GM19452 (cell line): ENCODE results near the gene CHRNA4.

ENCODE experiments used
- ATAC-seq: cut with Tn5 transposase; IDR thresholded peaks from one replicate; pipeline ENCODE4 v1.9.1; 2021; ENCODE audit not compliant: unreplicated experiment

The CHRNA4 gene

DNA sequence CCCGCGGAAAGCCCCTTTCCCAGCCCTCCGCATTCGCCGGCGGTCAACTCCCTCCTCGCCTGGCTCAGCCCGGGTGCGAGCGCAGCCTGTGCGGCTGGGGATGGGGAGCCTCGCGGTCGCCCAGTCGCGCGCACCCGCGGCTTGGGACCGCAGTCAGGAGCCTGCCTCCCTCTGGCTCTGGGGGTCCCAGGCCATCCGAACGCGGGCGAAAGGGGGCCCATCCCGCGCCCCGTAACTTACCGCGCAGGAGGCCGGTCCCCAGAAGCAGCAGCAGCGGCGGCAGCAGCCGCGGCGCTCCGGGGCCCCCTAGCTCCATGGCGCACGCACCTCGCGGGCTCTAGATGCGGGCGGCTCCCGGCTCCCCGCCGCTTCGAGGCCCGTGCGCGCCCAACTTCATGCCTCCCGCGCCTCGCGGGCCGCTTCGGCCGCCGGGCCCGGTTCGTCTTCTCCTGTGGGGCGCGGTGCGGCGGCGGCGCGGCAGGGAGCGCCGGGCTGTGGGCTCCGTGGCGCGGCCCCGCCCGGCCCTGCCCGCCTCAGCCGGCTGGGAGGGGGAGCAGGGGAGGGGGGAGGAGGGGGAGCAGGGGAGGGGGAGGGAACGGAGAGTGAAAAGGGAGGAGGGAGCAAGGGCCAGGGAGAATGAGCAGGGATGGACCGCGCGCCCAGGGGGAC is at the start of gene CHRNA4:
Gene CHRNA4, minus strand, starts transcription at position 500 of the 669 bp plus-strand sequence. Its CDS starts 184 bp downstream, at position 316.
- no peak for ATAC-seq

DNA sequence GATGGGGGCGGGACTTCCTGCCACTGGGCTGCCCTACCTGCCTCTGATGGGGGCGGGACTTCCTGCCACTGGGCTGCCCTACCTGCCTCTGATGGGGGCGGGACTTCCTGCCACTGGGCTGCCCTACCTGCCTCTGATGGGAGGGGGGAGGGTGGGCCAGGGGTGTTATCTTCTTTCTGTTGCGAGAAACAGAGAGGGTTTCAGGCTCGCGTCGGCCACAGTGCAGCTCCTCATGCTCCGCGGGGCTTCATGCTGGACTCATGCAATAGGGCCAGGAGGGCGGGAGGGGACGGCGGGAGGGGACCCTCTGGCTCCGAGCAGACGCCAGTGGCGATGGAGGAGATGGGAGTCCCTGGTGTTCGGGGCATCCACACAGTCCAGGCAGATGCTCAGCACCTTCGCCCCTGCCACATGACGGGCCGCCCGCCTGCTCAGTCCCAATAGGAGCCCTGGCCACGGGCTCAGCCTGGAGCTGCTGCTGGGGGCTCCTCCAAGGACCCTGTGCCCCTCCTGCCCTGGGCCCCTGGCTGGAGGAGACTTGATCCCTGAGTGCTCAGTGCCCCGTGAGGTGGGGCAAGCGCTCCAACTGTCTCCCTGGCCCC is 48.8 kb upstream of the CHRNA4 start:
- no peak for ATAC-seq

DNA sequence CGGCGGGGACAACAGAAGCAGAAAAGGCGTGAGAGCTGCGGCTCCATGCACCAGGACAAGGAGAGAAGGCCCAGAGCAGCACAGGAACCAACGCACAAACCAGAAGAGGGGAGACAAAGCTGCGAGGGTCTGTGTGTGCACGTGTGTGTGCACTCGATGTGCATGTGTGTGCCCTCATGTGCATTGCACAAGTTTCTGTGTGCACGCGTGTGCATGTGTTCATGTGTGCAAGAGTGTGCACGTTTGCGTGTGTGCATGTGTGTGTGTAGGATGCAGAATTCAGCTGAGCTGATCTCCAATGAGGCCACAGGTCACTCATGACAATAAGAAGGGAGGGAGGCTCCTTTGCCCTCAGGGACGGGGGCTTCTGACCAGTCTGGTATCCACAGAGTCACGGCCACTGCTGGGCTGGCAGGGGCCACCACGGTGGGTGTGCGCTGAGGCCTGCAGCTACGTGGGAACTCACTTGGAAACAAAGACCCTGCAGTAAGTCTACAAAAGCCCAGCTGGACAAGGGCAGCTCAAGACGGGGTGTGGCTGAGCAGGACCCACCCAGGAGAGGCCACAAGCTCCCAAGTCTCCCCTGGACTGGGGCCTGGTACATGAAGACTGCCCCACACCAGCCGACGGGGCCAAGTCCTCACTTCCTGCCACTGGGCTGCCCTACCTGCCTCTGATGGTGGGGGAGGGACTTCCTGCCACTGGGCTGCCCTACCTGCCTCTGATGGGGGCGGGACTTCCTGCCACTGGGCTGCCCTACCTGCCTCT is 48.1 kb upstream of the CHRNA4 start:
- no peak for ATAC-seq

DNA sequence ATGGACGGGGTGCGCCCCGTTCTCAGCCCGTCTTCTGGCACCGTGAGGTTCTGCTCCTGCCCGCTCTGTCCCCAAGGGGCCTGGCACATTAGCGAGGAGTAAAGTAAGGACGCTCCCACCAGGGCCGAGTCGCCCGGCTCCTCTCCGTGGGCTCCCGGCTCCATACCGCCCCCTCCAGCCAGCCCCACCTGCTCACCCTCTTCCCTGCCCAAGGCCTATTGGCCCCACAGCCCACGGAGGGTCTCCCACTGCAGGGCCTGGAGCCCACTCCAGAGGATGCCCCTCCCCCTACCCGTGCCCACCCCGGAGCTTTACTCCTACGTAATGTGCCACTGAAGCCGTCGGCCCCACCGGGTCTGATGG is 47.5 kb upstream of the CHRNA4 start:
- ATAC-seq: no peak

DNA sequence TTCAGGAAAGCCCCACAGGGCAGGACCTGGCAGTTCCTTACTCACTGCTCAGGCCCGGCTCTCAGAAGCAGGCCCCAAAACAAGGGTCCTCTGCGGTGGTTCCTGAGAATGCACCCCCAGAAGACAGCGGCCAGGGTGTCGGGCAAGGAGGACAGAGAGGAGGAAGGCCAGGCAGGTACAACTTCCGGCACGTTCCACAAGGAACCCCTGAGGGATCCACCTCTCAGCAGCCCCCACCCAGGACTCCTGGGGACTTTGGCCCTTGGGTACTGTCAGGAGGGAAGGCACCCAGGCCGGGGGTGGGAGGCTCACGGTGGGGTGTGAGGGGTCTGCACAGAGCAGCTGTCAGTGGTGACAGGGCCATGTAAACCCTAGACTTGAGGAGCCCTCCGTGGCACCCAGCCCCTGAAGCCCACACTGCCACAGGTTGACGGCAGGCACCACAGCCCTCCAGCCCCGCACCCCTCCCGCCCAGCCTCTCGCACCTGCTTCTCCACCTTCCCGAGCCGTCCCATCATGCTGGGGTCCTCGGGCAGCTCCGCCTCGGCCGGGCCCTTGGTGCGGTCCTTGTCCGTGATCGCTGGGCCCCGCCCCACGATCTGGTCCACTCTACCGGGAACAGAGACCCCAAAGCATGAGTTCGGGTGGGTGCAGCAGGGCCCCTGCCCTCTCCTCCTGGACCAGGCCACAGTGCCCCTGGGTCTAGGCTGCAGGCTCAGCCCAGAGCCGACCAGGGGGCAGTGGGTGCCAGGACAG is 47.0 kb upstream of the CHRNA4 start:
- ATAC-seq: no peak

DNA sequence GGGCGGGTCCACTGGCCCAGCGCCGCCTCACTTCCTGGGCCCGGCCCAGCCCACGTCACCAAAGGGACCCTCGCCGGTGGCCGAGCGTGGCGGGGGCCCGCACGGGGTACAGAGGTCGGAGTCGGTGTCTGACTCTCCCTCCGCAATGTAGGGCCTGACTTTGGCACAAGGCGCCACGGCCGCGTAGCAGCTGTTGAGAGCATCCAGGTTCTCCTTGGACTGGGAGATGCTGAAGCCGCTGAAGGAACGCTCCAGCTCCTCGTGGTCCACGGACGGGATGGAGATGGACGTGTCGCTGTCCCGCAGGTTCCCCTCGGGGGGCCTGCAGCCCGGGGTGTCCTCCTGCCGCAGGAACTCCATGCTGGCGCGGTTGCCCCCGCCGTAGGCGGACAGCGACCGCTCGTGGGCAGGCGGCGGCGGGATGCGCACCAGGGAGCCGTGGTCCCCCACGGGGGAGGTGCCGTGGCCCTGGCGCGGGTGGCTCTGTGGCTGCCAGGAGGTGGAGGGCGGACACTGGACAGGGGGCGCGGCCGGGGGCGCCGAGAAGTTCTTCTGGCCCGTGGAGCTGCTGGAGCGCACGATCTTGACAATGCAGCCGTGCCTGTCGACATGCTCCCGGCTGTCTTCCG is 45.6 kb upstream of the CHRNA4 start:
- ATAC-seq: no peak

DNA sequence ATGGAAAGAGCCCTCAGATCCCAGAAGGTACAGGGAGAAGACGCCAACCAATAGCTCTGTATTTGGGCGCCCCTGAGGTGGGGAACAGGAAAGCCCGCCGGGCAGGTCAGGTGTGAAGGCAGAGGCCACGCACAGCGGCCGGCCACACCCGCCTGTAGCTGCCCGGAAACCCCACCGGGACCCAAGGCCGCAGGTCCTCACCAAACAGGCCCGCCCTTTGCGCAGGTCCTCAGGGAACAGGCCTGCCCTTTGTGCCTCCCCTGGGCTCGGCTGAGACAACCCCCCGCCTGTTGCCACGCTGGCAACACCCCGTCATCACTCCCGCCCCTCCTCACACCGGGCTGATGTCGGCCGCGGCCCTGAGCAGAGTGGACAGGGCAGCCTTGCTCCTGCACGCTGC is 44.9 kb upstream of the CHRNA4 start:
- no peak for ATAC-seq

DNA sequence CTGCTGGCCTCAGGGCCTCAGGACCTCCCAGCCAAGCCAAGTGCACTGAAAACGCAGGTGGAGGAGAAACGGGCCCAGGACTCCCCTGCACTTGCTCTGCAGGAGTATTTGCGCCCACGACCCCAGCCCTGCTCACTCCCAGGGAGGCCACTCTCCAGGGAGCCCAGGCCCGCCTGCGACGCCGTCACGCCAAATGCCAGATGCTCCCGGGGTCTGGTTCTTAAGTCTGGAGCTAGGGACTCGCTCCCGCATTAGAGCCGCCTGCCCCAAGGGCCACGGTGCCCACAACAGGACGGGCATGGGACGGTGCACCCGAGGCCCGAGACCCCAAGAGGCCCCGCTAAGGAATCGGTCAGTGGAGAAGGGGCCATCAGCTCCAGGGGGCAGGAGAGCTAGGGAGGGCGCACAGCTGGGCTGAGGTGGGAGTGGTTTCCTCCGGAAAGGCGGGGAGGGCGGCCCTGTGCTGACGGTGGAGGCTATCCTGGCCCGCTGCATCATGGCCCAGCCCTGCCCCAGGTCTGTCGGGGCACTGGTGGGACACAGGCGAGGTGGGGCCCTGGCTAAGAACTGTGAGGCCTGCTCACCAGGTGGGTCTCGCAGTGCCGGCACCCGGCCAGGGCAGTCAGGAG is 44.1 kb upstream of the CHRNA4 start:
- ATAC-seq: no peak

DNA sequence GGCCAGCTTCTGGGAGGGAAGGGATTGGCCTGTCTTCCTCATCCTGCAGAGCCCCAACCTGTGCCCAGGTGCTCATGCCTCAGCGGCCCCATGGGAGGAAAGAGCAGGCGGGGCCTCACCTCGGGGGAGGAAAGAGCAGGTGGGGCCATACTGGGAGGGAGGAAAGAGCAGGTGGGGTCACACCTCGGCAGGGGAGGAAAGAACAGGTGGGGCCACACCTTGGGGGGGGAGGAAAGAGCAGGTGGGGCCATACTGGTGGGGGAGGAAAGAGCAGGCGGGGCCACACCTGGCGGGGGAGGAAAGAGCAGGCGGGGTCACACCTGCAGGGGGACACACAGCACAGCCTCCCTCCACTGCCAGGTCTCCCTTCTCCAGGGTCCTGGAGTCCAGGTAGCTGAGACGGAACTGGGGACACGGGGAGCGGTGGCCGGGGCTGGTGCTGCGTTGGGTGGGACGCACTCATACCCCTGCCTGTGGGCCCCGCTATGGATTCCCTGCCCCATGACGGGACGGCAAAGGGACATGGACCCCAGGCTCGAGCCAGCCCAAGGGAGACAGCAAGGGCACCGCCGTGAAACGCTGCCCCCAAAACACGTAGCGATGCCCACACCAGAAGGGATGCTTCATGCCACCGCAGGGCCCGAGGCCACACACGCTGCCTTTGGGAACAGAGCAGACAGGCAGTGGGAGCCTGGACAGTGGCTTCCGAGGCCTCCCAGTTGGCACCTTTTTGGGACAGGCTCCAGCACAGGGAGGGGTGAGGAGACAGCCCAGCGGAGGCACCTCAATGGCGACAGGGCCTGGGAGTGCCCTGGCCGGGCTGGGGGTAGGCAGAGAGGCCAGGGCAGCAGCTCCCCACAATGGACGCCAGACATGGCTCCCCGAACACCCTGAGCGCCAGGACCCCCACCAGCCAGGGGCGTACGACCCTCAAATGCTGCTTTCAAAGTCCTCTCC is 43.3 kb upstream of the CHRNA4 start:
- ATAC-seq: no peak

DNA sequence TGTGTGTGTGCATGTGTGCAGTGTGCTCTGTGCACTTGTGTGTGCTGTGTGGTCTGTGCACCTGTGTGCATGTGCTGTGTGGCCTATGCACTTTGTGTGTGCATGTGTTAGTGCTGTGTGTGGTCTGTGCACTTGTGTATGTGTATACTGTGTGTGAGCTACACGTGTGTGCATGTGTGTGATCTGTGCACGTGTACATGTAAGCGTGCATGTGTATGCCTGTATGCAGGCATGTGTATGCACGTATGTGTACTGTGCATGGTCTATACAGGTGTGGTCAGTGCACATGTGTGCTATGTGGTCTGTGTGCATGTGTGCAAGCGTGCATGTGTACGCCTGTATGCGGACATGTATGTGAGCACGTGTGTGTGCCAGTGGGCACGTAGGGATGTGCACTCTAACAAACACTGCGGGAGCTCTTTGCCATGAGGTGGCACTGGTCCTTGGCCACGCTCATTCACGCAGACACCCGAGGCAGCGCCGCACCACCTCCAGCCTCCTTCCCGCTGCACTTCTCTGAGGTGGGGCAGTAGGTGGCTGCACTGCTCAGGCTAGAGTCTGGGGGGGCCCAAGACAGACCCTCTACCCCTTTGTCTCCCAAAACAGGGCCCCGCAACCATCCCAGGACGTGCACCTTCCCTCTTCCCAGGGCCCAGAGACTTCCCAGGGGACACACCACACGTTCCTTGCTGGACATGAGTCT is 42.4 kb upstream of the CHRNA4 start:
- no peak for ATAC-seq

DNA sequence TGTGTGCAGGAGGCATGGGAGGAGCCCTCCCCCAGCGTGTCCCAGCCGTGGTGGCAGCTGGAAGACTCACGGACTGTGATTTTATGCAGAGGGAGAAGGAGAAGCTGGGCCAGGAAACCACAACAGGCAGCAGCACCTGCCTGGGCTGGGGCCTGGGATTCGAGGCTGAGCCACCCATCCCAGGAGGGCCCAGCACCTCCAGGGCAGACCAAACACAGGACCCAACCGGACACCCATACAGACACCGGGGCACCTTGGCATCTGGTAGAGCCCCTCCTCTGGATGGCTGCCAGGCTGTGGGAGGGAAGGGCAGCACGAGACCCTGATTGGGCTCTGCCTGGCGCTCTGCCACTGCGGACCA is 41.7 kb upstream of the CHRNA4 start:
- ATAC-seq: no peak

DNA sequence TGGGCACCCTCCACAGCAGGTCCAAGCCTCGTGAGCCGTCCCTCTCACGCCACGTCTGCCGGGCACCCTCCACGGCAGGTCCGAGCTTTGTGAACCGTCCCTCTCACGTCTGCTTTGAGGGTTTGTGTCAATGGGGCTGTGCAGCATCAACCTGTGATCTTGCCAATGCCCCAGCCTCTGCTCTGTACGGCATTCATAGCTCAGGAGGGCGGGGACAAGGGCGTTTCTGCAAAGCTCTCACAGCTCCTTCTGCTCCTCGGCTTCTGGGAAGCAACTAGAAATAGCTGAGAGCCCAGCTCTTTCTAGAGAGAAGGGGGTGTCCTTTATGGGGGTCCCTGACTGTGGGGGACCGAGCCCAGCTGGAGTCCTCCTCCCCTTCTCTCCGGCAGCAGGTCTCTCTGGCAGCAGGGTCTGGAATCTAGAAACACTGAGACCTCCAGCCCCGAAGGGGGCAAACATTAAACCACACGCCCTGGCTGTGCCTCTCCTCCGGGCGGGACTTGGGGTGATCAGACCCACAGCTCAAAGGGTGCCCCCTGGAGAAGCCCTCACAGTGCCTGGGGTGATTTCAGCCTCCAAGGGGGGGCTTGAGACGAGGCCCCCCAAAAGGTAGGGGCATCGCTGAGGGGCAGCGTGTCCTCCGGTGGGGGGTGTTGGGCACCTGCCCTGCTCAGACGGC is 41.2 kb upstream of the CHRNA4 start:
- ATAC-seq: no peak

DNA sequence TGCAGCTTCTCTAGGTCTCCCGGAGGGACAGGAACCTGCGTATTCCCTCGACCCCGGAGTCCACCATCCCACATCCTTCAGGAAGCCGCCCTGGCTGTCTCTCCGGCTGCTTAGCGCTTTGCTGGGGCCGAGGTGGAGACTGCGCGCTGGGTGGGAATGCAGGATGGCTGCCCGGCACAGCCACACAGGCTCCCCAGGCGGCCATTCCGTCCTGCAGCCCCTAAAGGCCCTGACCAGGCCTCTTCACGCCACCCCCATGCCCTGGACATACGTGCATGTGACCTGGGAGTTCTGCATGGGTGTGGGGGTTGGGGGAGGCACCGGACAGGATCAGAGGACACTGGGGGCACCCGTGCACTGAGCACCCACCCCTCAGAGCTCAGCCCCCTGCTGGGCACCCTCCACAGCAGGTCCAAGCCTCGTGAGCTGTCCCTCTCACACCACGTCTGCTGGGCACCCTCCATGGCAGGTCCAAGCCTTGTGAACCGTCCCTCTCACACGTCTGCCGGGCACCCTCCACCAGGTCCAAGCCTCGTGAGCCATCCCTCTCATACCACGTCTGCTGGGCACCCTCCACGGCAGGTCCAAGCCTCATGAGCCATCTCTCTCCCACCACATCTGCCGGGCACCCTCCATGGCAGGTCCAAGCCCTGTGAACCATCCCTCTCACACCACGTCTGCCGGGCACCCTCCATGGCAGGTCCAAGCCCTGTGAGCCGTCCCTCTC is 40.4 kb upstream of the CHRNA4 start:
- ATAC-seq: no peak

DNA sequence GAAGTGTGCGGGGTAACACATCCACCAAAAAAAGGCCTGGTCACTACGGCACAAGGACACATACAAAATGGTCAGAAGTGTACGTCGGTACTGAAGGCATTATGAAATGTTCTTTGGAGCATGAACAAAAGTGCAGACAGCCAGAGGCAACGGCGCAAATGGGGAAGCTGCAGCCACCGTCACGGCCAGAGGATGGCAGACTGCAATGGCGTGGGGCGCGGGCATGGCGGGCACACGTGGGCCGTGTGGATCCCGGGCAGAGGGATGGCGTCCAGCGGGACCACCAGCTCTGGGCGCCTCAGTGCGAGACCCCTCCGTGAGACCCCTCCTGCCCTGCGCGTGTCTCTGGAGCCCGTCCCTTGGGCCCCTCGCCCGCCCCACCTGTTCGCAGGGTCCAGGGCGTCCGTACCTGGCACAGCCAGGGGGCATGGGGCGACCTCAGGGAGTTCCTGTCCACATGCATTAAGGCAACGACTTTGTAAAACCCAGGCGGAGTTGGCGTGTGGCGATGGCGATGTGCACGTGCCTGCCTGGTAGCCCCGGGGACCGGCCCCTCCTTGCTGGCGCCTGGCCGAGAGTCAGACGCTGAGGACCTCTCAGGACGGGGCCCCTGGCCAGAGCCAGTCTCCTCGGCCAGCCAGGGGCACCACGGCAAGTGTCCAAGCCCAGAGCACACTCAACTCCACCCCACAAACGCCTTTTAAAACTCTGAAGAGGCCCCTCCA is 39.5 kb upstream of the CHRNA4 start:
- ATAC-seq: no peak

DNA sequence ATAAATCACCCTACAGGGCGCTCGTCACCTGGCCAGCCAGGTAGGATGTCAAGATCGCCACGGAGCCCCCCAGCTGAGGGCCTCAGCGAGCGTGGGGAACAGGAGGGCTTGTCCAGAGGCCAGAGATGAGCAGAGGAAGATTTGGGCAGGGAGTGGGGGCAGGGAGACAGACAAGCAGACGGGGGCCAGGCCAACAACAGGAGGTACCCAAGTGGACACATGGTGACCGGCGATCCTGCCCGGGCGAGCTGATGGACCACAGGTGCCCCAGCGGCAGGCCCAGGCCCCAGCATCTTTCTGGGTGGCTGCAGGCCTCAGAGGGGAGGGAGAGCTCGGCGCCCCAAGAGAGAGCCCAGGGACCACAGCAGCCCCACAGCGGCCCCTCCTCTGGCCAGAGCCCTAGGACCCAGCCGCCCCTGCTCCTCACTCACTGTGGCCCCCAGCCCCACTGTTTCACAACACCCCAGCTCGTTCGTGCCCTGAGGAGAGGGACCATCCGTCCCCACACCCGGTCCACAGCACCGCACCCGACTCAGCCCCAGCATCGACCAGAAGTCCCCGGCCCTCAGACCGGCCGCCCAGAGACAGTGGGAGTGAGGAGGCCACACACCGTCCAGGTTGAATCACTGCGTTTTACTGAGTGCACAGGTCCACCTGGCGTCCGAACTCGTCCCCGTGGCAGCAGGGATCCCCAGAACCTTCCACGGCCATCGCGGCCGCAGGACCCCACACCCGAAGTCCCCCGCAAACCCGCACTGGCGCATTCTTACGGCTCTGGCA is 38.6 kb upstream of the CHRNA4 start:
- ATAC-seq: no peak

DNA sequence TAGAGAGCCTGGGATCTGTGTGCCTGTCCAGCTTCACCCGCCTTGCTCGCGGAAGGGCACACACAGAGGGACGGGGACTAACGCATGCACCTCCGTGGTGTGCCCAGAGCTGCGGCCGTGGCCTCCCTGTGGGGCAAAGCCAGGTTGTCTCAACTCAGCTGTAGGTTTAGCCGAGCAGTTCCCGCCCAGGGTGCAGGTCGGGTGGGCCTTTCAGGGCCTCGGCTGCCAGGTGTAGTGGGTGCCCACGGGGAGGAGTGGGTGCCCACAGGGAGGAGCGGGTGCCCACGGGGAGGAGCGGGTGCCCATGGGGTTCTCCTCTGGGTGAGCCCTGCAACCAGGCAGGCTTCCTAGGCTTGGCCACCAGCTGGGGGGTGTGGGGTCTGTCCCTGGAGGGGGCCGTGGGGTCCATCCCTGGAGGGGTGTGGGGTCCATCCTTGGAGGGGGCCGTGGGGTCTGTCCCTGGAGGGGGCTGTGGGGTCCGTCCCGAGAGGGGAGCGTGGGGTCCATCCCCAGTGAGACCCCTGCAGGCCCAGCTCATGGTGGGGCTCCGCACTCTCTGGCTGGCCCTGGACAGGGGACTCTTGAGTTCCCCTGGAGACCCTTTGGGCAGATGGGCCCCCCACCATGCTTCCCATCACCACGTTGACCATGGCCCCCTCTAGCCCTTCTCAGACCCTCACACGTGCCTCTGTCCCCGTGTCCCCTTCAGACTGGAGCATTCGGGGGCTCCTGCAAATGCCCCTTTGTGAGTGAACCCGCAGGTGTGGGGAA is 37.8 kb upstream of the CHRNA4 start:
- ATAC-seq: no peak
